ENCODE data around the gene DNASE2.
A peak's percentile ranks its signal among the peaks of the same experiment; 100 is the strongest.

Gene DNASE2

DNA sequence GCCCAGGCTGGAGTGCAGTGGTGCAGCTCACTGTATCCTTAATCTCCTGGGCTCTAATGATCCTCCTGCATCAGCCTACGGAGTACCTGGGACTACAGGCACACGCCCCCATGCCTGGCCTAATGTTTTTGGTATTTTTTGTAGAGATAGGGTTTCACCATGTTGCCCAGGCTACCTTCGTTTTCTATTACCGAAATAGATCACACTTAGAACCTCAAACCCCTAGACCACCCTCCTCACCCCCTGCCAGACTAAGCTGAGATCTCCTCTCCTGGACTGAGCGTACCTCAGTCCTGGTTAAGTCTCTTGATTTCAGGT lies 5.4 kb upstream of the DNASE2 start:
- no peak for DNase-seq

GRCh38 chr19:12885749-12886650 lies 4.8 kb upstream of the DNASE2 start:
- no peak for DNase-seq

- DNase-seq, result peak; percentile 88
Observed at GRCh38 chr19:12884926-12885748, 3.9 kb upstream of the DNASE2 start.

DNA sequence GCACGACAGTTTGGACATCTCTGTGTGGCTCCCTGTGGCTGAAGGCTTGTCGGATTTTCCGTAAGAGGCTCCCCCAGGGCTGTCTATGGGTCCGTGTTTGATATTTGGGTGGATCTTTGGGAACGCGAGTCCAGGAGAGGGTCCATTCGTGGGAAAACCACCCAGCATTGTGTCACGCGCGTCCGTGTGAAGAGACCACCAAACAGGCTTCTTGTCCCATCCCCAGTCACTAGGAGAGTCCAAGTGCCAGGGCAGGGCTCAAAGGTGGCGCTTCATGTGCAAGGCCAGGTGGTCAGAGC lies 3.3 kb upstream of the DNASE2 start:
- DNase-seq, result no peak

GRCh38 chr19:12884202-12884601 lies 3.0 kb upstream of the DNASE2 start:
- no peak for DNase-seq

- DNase-seq, result no peak
Observed at GRCh38 chr19:12882589-12882988, 1.3 kb upstream of the DNASE2 start.

DNA sequence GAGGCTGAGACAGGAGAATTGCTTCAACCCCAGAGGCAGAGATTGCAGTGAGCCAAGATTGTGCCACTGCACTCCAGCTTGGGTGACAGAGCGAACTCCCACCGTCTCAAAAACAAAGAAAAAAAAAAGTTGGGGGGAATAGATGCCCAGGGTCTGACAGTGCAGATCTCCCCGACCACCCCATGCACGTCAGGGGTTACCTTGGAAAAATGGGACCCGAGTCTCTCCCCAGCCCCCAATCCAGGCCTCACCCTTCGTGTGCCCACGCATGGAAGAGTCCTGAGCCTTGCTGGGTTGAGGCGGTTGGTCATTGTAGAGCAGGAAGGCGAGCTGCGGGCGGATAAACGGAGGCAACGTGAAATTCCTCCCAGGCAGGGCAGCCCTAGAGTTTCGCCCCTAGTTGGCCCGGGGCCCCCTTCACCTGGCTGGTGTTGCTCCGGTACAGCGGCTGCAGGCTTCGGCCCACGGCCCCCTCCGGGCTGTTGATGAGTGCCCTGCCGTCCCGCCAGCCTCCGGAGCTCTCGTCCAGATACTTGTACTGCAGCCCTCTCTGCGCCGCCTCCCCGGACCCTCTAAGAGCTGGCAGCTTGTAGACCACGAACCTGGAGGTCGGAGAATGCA lies 588 bp downstream of the DNASE2 start:
- DNase-seq, result peak; percentile 16

GRCh38 chr19:12875086-12875485 lies 6.2 kb downstream of the DNASE2 start:
- DNase-seq, result no peak

DNA sequence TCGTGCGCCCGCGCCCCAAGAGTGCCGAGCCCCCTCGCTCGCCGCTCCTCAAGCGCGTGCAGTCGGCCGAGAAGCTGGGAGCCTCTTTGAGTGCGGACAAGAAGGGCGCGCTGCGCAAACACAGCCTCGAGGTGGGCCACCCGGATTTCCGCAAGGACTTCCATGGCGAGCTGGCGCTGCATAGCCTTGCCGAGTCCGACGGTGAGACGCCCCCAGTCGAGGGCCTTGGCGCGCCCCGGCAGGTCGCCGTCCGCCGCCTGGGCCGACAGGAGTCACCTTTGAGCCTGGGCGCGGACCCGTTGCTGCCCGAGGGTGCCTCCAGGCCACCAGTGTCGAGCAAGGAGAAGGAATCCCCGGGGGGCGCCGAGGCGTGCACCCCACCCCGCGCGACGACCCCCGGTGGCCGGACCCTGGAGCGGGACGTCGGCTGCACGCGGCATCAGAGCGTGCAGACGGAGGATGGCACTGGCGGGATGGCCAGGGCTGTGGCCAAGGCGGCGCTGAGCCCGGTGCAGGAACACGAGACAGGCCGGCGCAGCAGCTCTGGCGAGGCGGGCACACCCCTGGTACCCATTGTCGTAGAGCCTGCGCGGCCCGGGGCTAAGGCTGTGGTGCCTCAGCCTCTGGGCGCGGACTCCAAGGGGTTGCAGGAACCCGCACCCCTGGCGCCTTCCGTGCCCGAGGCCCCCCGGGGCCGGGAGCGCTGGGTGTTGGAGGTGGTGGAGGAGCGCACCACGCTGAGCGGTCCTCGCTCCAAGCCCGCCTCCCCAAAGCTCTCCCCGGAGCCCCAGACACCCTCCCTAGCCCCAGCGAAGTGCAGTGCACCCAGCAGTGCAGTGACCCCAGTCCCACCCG lies 7.1 kb downstream of the DNASE2 start:
- DNase-seq, result no peak

GRCh38 chr19:12872941-12873890 lies 8.0 kb downstream of the DNASE2 start:
- DNase-seq, result peak; percentile 50

- DNase-seq, result no peak
Observed at GRCh38 chr19:12872255-12872654, 9.0 kb downstream of the DNASE2 start.

GRCh38 chr19:12871681-12872080 lies 9.6 kb downstream of the DNASE2 start:
- DNase-seq, result no peak

DNA sequence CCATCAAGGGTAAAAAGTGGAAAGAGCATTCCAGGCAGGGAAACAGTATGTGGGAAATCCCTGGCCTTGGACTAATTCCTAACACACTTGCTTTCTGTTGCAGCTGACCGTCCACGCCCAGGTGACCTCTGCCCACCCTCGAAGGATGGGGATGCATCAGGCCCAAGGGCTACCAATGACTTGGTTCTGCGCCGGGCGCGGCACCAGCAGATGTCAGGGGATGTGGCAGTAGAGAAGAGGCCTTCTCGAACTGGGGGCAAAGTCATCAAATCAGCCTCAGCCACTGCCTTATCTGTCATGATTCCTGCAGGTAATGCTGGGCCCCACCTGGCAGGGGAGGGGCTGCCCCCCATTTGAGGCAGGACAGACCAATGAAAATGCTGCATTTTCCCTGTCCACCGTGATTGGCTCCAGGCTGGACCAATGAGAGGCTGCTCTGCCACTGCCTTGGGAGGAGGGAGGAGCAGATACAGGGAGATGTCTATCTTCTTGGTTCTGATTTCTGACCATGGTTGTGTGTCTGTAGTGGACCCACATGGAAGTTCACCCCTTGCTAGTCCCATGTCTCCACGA lies 12.6 kb downstream of the DNASE2 start:
- DNase-seq, result no peak

- DNase-seq, result peak; percentile 61
Observed at GRCh38 chr19:12867120-12868099, 13.8 kb downstream of the DNASE2 start.

DNA sequence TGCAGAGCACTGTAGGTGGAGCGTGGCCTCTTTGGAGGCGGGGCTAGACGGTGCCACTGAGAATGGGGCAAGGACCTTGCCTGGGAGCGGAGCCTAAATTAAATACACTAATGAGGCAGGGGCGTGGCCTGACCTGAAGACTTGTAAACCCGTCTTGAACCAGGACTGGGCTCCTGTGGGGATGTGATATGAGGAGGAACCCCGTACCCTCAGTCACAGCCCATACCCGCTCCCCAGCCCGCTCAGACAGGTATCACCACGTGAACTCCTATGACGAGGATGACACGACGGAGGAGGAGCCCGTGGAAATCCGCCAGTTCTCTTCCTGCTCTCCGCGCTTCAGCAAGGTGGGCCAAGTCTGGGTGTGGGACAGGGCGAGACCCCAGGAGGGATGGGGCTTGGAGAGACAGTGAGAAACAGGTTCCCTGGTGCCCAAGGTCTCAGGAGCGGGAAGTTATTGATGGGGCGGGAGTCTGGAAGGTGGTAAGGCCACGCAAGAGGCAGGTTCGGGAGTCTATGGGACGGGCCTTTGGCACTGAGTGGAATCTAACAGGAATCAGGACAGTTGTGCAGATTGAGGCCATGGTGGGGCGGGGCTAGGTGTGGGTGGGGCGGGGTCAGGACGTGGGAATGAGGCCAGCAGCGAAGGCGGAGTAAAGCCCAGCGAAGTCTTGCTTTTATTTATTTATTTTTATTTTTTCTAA lies 14.7 kb downstream of the DNASE2 start:
- no peak for DNase-seq

DNA sequence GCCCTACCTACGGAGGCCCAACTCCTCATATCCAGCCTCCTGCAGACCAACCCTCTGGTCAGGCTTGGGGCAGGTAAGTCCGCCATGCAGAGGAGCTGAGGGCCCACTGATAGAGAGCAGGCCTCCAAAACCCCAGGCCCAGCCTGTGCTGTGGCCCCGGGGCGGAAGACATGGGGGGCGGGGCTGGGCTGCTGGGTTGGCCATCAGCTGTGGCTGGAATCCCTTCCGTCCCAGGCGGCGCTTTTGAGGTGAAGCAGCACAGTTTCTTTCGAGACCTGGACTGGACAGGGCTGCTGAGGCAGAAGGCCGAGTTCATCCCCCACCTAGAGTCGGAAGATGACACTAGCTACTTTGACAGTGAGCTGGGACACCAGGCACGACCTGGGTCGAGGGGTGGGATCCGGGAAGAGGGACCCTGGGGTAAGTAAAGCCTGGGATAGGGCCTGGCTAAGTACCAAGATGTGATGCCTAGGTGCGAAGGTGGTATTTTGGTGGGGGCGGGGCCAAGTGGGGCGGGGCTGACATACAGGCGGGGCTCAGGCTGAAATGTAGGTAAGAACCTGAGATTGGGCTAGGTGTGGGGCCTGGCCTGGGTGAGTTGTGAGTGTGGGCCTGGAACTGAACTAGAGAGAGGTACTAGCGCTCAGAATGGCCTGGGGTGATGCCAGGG lies 15.4 kb downstream of the DNASE2 start:
- no peak for DNase-seq

DNA sequence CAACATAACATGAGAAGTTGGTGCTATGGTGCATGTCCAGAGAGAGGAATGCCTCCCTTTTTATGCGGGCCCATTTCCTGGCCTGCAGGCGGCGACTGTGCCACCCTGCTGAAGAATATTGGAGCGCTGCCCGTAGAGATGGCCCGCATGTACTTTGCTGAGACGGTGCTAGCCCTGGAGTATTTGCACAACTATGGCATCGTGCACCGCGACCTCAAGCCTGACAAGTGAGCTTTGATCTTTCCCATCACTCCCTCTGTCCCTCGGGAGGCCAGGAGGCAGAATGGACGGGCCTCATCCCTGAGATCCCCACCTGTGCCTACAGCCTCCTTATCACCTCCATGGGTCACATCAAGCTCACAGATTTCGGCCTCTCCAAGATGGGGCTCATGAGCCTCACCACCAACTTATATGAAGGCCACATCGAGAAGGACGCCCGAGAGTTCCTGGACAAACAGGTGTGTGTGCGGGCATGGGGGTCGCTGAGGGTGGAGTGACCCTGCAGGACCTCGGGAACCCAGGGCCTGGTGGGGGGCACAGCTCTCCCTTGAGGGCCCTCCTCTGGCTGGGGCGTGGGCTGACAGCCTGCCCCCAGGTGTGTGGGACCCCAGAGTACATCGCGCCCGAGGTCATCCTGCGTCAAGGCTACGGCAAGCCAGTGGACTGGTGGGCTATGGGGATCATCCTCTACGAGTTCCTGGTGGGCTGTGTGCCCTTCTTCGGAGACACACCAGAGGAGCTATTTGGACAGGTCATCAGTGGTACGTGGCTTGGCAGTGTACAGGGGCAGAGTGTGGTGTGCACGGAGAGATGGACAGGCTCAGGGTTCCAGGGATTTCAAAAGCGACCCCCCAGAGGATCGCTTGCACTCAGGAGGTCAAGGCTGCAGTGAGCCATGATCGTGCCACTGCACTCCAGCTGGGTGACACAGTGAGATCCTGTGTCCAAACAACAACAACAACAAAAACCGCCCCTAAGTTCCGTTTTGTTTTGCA lies 16.2 kb downstream of the DNASE2 start:
- DNase-seq, result no peak

- no peak for DNase-seq
Observed at GRCh38 chr19:12864143-12864542, 17.1 kb downstream of the DNASE2 start.
